SK-N-SH (cell line): Measurements from ENCODE around the gene OR12D1.

Experiments
- CHD2 ChIP-seq: fragments of 150-350 bp; IDR thresholded peaks from 2 replicates; pipeline ENCODE4 v1.6.1; 2018; ENCODE audit warnings: low read length; ENCODE audit not compliant: partially characterized antibody
- CTCF ChIP-seq: fragments of 200-600 bp; sonication (generic); IDR thresholded peaks from 2 replicates; pipeline ENCODE4 v1.6.1; 2017; ENCODE audit warnings: antibody characterized with exemption, mild to moderate bottlenecking, moderate library complexity
- ELF1 ChIP-seq: IDR thresholded peaks from 2 replicates; pipeline ENCODE4 v1.4.0; 2012
- EP300 ChIP-seq, 2 experiments: IDR thresholded peaks; 2 replicates each; pipeline versions ENCODE4 v1.4.0 to v1.6.1; 2012; ENCODE audit warnings: borderline replicate concordance in 1 of 2, low read depth in 1 of 2, low read length in 1 of 2
- EZH2phosphoT487 ChIP-seq: fragments of 200-600 bp; sonication (generic); IDR thresholded peaks from 2 replicates; pipeline ENCODE4 v1.6.1; 2017; ENCODE audit warnings: low read depth, mixed run types, mild to moderate bottlenecking, antibody characterized with exemption, moderate library complexity, borderline replicate concordance
- FOXM1 ChIP-seq: IDR thresholded peaks from 2 replicates; pipeline ENCODE4 v1.4.0; 2012; ENCODE audit warnings: low read depth, mild to moderate bottlenecking
- GABPA ChIP-seq: IDR thresholded peaks from 2 replicates; pipeline ENCODE4 v1.4.0; 2012; ENCODE audit warnings: low read depth, mild to moderate bottlenecking
- RCOR1 ChIP-seq: fragments of 150-350 bp; IDR thresholded peaks from 2 replicates; pipeline ENCODE4 v1.6.1; 2017; ENCODE audit warnings: antibody characterized with exemption, low read length
- REST ChIP-seq: IDR thresholded peaks from 2 replicates; pipeline ENCODE4 v1.6.1; 2012; ENCODE audit warnings: mild to moderate bottlenecking, low read depth, low read length, moderate library complexity
- TAF1 ChIP-seq: IDR thresholded peaks from 2 replicates; pipeline ENCODE4 v1.6.1; 2012; ENCODE audit warnings: low read depth, mild to moderate bottlenecking, low read length, moderate library complexity, borderline replicate concordance
- USF1 ChIP-seq: IDR thresholded peaks from 2 replicates; pipeline ENCODE4 v1.4.0; 2012; ENCODE audit warnings: low read depth, borderline replicate concordance

- no peak for TF ChIP-seq CTCF
- TF ChIP-seq RCOR1, result no peak
- no peak for TF ChIP-seq REST
- no peak for TF ChIP-seq ELF1
- no peak for TF ChIP-seq FOXM1
- TF ChIP-seq EZH2phosphoT487, result no peak
- TF ChIP-seq GABPA, result no peak
- TF ChIP-seq CHD2, result no peak
- no peak for TF ChIP-seq USF1
- no peak for TF ChIP-seq EP300 (IDR thresholded peaks at IDR 0.05; ENCODE audit: borderline replicate concordance in 1 of 2, low read depth in 1 of 2, low read length in 1 of 2)
- TF ChIP-seq TAF1, result no peak
These were observed 19.4 kb upstream of the OR12D1 start, which contains the start of gene OR12D2 for GRCh38 chr6:29395331-29395730.
